GM21381 (cell line): ENCODE results near the gene TTC28.

Experiments used
- ATAC-seq: cut with Tn5 transposase; IDR thresholded peaks from one replicate; pipeline ENCODE4 v1.9.1; 2021; ENCODE audit warnings: mild to moderate bottlenecking, moderate library complexity; ENCODE audit not compliant: unreplicated experiment

The TTC28 gene

GRCh38 chr22:28314959-28315358 is 364.7 kb downstream of the TTC28 start:
- ATAC-seq: no peak

GRCh38 chr22:28310299-28310698 is 369.3 kb downstream of the TTC28 start:
- no peak for ATAC-seq

- ATAC-seq: no peak
These were observed 379.9 kb downstream of the TTC28 start for GRCh38 chr22:28299753-28300152.

- no peak for ATAC-seq
These were observed 380.3 kb downstream of the TTC28 start for GRCh38 chr22:28299309-28299708.

GRCh38 chr22:28297504-28297903 is 382.1 kb downstream of the TTC28 start:
- ATAC-seq: peak; percentile 88

- ATAC-seq: no peak
These were observed 383.2 kb downstream of the TTC28 start for GRCh38 chr22:28296452-28296851.

- ATAC-seq: no peak
These were observed 396.5 kb downstream of the TTC28 start for GRCh38 chr22:28283068-28283654.

- ATAC-seq: no peak
These were observed 397.1 kb downstream of the TTC28 start for GRCh38 chr22:28282405-28283067.

- ATAC-seq: no peak
These were observed 399.8 kb downstream of the TTC28 start for GRCh38 chr22:28279888-28280287.

GRCh38 chr22:28269277-28269676 is 410.4 kb downstream of the TTC28 start:
- no peak for ATAC-seq

GRCh38 chr22:28268850-28269249 is 410.8 kb downstream of the TTC28 start:
- ATAC-seq: no peak

GRCh38 chr22:28268171-28268570 is 411.5 kb downstream of the TTC28 start:
- no peak for ATAC-seq

GRCh38 chr22:28260619-28261018 is 419.0 kb downstream of the TTC28 start:
- no peak for ATAC-seq

GRCh38 chr22:28259774-28260312 is 419.8 kb downstream of the TTC28 start:
- no peak for ATAC-seq

- no peak for ATAC-seq
These were observed 425.2 kb downstream of the TTC28 start for GRCh38 chr22:28254396-28254795.

GRCh38 chr22:28252539-28252938 is 427.1 kb downstream of the TTC28 start:
- no peak for ATAC-seq

- no peak for ATAC-seq
These were observed 429.5 kb downstream of the TTC28 start for GRCh38 chr22:28250036-28250695.

- ATAC-seq: no peak
These were observed 430.2 kb downstream of the TTC28 start for GRCh38 chr22:28249402-28249801.

- ATAC-seq: no peak
These were observed 431.8 kb downstream of the TTC28 start for GRCh38 chr22:28247667-28248363.

- ATAC-seq: no peak
These were observed 432.5 kb downstream of the TTC28 start for GRCh38 chr22:28247136-28247535.

- no peak for ATAC-seq
These were observed 433.2 kb downstream of the TTC28 start for GRCh38 chr22:28246397-28246796.
